DOHH2 (cell line): ENCODE results near the gene ERG.

Experiments
- H3F3A ChIP-seq: fragments of 200-600 bp; sonication (generic), shearing (Covaris generic); 2 replicates; pipeline ENCODE4 v1.6.0; 2016; ENCODE audit warnings: antibody characterized with exemption, mild to moderate bottlenecking; ENCODE audit not compliant: control insufficient read depth, insufficient read depth
- H3K27ac ChIP-seq: fragments of 200-600 bp; sonication (generic); 2 replicates; pipeline ENCODE4 v1.5.1; 2014; ENCODE audit warnings: low read depth, mild to moderate bottlenecking, low read length, moderate library complexity
- H3K27me3 ChIP-seq: fragments of 200-600 bp; sonication (generic); 2 replicates; pipeline ENCODE4 v1.6.1; 2014; ENCODE audit warnings: mild to moderate bottlenecking, low read length, mixed read lengths; ENCODE audit not compliant: control insufficient read depth
- H3K36me3 ChIP-seq: fragments of 200-600 bp; sonication (generic); 2 replicates; pipeline ENCODE4 v1.6.1; 2014; ENCODE audit warnings: mild to moderate bottlenecking, low read length, moderate library complexity, mixed read lengths; ENCODE audit not compliant: control insufficient read depth
- H3K4me1 ChIP-seq: fragments of 200-600 bp; sonication (generic); 2 replicates; pipeline ENCODE4 v1.6.1; 2014; ENCODE audit warnings: mild to moderate bottlenecking, low read length, mixed read lengths; ENCODE audit not compliant: control insufficient read depth
- H3K4me2 ChIP-seq: fragments of 200-600 bp; sonication (generic); 2 replicates; pipeline ENCODE4 v1.6.0; 2014; ENCODE audit warnings: mild to moderate bottlenecking, low read length, moderate library complexity
- H3K4me3 ChIP-seq: fragments of 200-600 bp; sonication (generic); 2 replicates; pipeline ENCODE4 v1.5.1; 2014; ENCODE audit warnings: mild to moderate bottlenecking, low read length, mixed read lengths
- H3K79me2 ChIP-seq: fragments of 200-600 bp; sonication (generic); 2 replicates; pipeline ENCODE4 v1.6.1; 2014; ENCODE audit warnings: mild to moderate bottlenecking, low read length, mixed read lengths; ENCODE audit not compliant: control insufficient read depth
- H3K9me2 ChIP-seq: fragments of 200-600 bp; sonication (generic); replicated peaks from 2 replicates; pipeline ENCODE4 v1.6.1; 2014; ENCODE audit warnings: mild to moderate bottlenecking, low read length, mixed read lengths; ENCODE audit not compliant: control insufficient read depth
- H3K9me3 ChIP-seq: fragments of 200-600 bp; sonication (generic); 2 replicates; pipeline ENCODE4 v1.6.1; 2014; ENCODE audit warnings: antibody characterized with exemption, low read length, mixed read lengths; ENCODE audit not compliant: control insufficient read depth, insufficient read depth
- H4K20me1 ChIP-seq: fragments of 200-600 bp; sonication (generic); 2 replicates; pipeline ENCODE4 v1.6.0; 2014; ENCODE audit warnings: low read depth, mild to moderate bottlenecking, antibody characterized with exemption, low read length, moderate library complexity; ENCODE audit not compliant: control insufficient read depth, insufficient read depth
- EZH2phosphoT487 ChIP-seq: fragments of 200-600 bp; sonication (generic); IDR thresholded peaks from 2 replicates; pipeline ENCODE4 v1.6.1; 2017; ENCODE audit warnings: borderline replicate concordance, mild to moderate bottlenecking, antibody characterized with exemption, low read length, moderate library complexity, mixed read lengths
- TF ChIP-seq, protein P1 (sequence below): fragments of 200-600 bp; sonication (generic); IDR thresholded peaks from one replicate; pipeline ENCODE4 v1.5.1; 2014; ENCODE audit warnings: antibody characterized with exemption, mild to moderate bottlenecking, low read depth, low read length; ENCODE audit not compliant: poor library complexity, severe bottlenecking

Gene ERG

DNA sequence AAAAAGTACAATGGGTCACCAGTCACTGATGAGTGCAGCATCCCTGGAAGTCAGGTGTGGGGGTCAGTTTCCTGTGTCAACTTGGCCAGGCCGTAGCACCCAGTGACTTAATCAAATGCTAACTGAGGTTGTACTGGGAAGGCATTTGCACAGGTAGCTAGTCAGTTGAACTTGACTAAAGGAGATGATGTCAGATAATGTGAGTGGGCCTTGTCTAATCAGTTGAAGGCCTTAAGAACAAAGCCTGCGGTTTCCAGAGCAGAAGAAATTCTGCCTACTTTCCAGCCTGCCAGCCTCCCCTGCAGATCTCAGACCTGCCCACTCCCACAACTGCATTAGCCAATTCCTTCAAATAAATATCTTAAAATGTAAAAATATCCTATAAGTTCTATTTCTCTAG lies 57.1 kb downstream of the ERG start:
- H3K27me3 ChIP-seq = no peaks in the 10 kb centered on the region
- no peaks in the 10 kb centered on the region for H4K20me1 ChIP-seq
- no peaks in the 10 kb centered on the region for H3K9me3 ChIP-seq
- H3F3A ChIP-seq = no peaks in the 10 kb centered on the region
- no peak overlapping the region for H3K4me3 ChIP-seq
- H3K9me2 ChIP-seq = no peaks in the 10 kb centered on the region
- H3K4me2 ChIP-seq = no peak overlapping the region
- H3K4me1 ChIP-seq = no peaks in the 10 kb centered on the region
- H3K27ac ChIP-seq = no peak overlapping the region
- no peak for TF ChIP-seq EZH2phosphoT487
- TF ChIP-seq, protein P1, sequence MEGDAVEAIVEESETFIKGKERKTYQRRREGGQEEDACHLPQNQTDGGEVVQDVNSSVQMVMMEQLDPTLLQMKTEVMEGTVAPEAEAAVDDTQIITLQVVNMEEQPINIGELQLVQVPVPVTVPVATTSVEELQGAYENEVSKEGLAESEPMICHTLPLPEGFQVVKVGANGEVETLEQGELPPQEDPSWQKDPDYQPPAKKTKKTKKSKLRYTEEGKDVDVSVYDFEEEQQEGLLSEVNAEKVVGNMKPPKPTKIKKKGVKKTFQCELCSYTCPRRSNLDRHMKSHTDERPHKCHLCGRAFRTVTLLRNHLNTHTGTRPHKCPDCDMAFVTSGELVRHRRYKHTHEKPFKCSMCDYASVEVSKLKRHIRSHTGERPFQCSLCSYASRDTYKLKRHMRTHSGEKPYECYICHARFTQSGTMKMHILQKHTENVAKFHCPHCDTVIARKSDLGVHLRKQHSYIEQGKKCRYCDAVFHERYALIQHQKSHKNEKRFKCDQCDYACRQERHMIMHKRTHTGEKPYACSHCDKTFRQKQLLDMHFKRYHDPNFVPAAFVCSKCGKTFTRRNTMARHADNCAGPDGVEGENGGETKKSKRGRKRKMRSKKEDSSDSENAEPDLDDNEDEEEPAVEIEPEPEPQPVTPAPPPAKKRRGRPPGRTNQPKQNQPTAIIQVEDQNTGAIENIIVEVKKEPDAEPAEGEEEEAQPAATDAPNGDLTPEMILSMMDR = no peak
- no peaks in the 10 kb centered on the region for H3K79me2 ChIP-seq
- no peaks in the 10 kb centered on the region for H3K36me3 ChIP-seq

DNA sequence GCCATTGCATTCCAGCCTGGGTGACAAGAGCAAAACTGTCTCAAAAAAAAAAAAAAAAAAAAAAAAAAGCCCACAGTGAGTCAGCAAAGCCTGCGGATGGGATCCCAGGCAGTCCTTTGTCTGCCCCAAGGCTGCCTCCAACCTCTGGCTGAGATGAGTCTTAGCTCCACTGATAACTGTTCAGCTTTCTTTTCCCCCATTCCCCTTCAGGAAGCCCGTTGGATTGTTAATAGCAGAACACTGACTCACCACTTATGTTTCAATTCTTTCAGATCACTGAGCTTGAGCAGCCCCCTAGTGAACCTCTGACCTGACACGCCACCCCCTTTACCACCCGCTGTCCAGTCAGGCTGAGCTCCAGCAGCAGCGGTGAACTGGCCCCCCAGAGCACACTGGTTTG lies 57.5 kb downstream of the ERG start:
- Histone ChIP-seq H3K4me2 (no peak overlapping the region), H3K4me3 (no peak overlapping the region), H3K36me3 (no peaks in the 10 kb centered on the region), H3F3A (no peaks in the 10 kb centered on the region), H3K27ac (no peak overlapping the region), H3K9me3 (no peaks in the 10 kb centered on the region), H3K4me1 (no peaks in the 10 kb centered on the region), H3K27me3 (no peaks in the 10 kb centered on the region), H4K20me1 (no peaks in the 10 kb centered on the region), H3K9me2 (no peaks in the 10 kb centered on the region), H3K79me2 (no peaks in the 10 kb centered on the region)
- TF ChIP-seq EZH2phosphoT487 = no peak
- TF ChIP-seq, protein P1 = no peak

DNA sequence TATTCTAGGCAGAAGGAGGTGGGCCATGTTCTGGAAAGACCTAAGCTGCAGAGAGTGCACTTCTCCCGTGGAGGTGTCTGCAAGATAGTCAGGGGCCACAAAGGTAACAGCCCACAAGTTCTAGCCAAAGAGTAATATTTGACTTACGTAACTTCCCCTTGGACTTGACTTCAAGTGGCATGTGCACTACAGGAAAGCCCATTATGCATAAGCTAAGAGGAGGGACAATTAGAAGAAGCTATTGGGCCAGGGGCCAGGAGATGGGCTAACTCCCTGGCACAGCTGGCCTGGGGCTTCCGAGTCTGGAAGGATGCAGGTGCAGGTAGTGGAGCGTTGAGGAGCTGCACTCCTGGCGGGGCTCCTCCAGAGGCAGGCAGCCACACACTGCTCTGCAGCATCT lies 58.3 kb downstream of the ERG start:
- H3K4me2 ChIP-seq = no peak overlapping the region

More for the DNA sequence above, 58.3 kb downstream of the ERG start:
- Histone ChIP-seq H3K79me2 (no peaks in the 10 kb centered on the region), H4K20me1 (no peaks in the 10 kb centered on the region), H3K9me3 (no peaks in the 10 kb centered on the region), H3F3A (no peaks in the 10 kb centered on the region), H3K9me2 (no peaks in the 10 kb centered on the region), H3K4me3 (no peak overlapping the region), H3K27me3 (no peaks in the 10 kb centered on the region), H3K27ac (no peak overlapping the region), H3K36me3 (no peaks in the 10 kb centered on the region), H3K4me1 (no peaks in the 10 kb centered on the region)
- no peak for TF ChIP-seq EZH2phosphoT487
- TF ChIP-seq, protein P1 = no peak
